ENCODE data around the gene UBQLN4.

Gene UBQLN4

DNA sequence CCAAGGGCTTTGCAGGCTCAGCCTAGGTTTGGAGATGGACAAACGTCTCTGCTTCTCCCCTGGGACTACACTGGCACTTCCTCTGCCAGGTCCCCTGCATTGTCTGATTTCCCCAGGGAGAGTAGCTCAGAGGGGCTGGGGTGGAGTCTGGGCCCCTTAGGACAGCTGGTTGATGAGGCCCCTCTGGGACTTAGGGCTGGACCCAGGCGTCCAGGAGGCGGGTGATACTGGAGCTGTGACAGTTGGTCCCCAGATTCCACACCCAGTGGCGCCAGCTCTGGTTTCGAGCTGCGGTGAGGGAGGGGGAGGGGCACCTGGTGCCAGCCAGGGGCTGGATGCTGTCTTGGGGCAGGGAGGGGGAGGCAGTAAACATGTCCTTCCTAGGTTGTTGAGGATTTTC lies 36.1 kb upstream of the UBQLN4 start:
- no peak for TF ChIP-seq POLR2A (IDR thresholded peaks at IDR 0.05; ENCODE audit: low read length)
- TF ChIP-seq GATA1 (IDR thresholded peaks at IDR 0.05; ENCODE audit: low read depth, low read length) = no peak
- DNase-seq = no peak

DNA sequence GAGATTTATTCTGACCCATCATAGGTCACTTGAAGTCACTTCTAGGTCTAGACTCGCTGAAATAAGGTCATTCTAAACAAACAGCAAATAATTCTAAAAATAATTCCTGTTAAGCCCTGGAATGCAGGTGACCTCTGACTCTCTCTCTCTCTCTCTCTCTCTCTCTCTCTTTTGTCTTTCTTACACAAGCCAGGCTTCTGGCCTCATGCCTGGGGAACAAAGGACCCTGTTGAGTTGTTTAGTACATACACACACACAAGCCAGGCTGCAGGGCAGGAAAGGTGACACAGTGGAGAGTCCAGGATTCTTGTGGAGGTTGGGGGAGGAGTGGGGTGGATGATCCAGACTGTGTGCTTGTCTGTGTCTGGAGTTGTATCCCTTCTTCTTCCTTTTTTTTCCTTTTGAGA lies 32.7 kb upstream of the UBQLN4 start:
- TF ChIP-seq POLR2A (IDR thresholded peaks at IDR 0.05; ENCODE audit: low read length) (no peak), GATA1 (IDR thresholded peaks at IDR 0.05; ENCODE audit: low read depth, low read length) (no peak)
- DNase-seq = no peak

DNA sequence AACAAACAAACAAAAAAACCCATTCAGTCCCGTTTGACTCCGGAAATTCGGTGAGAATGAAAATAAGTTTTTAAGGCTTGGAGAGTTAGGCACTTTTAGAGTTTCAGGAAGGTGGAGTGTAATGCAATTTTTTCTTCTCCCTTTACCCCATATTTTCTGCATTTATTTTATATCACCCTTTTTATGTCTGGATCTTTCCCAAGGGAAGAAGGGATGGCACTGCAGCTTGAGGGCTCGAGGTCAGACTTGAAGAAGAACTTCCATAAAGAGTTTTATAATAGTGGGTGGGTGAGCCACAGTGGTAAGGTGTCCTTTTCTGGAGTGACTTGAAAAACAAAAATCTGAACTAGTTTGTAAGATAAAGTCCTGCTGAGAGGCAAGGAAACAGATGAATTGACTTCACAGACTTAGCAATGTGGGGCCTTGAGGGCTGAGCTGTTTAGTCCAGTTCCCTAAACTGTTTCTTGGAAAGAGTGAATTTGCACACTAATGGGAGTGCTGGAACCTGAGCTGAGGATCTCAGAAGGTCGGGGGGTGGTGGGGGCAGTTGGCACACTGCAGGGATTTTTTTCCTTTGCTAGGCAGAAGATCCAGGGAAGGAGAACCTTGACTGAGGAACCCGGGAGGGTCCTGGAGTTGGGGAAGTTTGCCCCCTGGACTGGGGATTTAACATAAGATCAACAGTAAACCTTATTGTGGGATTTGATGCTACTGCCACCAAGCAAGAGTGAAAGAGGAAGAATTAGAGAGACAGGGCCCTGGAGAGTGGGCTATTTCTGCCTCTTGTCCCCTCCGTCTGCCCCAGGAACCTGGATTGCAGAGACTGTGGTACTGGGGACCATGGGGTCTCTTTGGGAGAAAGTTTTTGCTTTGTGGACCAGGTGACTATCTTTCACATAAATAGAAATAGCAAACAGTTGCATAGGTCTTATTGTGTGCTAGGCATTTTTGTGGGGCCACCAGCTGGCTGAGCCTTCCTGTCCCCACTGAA lies 30.5 kb upstream of the UBQLN4 start:
- no peak for DNase-seq
- no peak for TF ChIP-seq POLR2A (IDR thresholded peaks at IDR 0.05; ENCODE audit: low read length)
- TF ChIP-seq GATA1 (IDR thresholded peaks at IDR 0.05; ENCODE audit: low read depth, low read length) = no peak

DNA sequence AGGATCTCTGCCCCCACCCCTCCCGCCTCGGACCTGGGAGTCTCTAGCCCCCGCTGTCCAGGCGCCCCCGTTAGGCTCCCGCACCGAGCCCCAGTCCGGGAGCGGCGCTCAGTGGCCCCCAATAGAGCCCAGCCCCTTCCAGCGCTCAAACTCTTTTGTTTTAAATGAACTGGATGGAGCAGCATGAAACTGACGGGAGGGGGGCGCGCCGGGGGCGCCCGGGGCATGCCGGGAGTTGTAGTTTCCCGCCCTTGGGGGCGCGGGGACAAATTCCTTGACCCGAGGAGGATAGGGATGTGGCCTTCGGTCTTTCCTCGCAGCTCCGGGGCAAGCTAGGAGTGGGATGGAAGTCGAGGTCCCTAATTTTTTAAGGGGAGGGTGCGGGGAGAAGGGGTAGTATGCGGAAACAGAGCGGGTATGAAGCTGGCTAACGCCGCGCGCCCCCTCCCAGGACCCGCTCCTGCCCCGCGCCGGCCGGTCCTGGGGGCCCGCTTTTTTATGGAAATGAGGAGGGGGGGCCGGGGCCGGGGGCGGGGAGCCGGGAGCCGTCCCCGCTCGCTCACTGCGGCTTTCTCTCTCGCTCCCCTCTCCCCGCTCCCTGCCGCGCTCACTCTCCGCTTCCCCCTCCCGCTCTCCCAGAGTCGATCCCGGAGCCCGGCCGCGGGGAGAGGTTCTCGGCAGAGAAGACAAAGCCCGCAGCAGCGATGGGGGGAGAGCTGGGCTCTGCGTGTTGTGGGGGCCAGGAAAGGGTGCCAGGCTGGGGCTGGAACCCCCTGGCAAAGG lies 28.9 kb upstream of the UBQLN4 start, which contains the start of gene MEX3A:
MEX3A (minus strand) TSS at position 157 of the 783 bp plus-strand sequence. CDS start 467 bp downstream, outside the sequence.
- DNase-seq = peak; percentile 65 to 69
- TF ChIP-seq POLR2A (IDR thresholded peaks at IDR 0.05; ENCODE audit: low read length) (no peak), GATA1 (IDR thresholded peaks at IDR 0.05; ENCODE audit: low read depth, low read length) (no peak)

DNA sequence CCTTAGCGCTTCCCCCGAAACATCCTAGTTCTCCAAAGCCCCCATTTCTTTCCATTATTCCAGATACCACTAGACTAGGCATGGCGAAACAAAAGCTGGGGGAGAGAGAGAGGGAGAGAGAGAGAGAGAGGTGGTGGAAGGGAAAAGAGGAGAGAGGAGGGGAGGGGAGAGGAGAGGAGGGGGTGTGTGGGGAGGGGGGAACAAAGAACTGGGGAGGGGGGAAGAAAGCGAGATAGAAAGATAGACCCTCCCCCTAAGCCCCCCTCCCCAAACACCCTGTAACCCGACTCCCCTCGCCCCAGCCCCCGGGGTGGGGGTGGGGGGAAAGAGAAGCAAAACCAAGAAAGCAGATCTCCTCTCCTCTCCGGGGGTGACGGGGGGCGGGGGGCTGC lies 28.3 kb upstream of the UBQLN4 start:
- DNase-seq = no peak
- no peak for TF ChIP-seq GATA1 (IDR thresholded peaks at IDR 0.05; ENCODE audit: low read depth, low read length)
- no peak for TF ChIP-seq POLR2A (IDR thresholded peaks at IDR 0.05; ENCODE audit: low read length)

DNA sequence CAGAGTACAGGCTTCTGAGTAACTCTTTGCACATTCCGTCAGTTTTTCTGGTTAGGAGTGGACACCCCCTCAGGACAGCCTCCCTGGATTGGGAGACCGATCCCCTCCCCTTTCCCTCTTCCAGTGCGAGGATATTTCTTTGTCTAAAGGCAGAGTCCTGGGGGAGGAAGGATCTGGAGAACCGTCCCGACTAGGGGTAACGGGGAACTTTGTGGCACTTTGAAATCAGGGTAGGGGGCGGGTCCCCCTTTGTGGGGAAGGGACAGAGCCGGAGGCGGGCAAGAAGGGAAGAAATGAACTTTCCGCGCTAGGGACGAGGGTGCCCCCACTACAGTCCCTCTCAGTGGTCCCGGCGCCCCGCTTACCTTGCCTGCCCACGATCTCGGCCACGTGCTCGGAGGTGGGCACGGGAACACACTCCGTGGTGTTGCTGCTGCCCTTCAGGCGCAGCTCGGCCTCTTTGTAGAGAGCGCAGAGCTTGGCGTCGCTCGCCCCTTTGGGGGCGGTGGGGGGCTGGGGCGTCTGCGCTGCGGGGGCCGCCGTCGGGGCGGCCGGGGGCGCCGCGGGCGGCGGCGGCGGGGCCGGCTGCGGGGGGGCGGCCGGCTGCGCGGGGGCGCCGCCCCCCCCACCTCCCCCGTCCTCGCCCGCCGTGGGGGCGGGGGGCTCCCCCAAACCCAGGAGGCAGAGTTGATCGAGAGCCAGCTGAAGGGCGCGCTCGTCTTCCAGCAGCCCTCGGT lies 27.8 kb upstream of the UBQLN4 start:
- TF ChIP-seq GATA1 (IDR thresholded peaks at IDR 0.05; ENCODE audit: low read depth, low read length) = no peak
- no peak for TF ChIP-seq POLR2A (IDR thresholded peaks at IDR 0.05; ENCODE audit: low read length)
- DNase-seq = no peak

DNA sequence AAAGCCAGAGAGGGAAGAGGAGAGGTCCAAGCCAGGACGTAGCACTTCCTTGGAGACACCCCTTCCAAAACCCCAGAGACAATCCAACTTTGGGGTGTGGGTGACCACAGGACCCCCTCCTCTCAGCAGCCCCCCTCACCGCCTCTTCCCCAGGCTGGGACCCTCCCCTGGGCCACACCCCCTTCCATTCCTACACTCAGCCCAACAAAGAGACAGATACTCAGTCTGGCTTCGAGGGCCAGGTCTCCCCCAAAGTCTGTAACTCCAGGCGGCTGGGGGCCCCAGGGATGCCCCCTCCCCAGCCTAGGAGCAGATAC lies 27.2 kb upstream of the UBQLN4 start:
- no peak for TF ChIP-seq GATA1 (IDR thresholded peaks at IDR 0.05; ENCODE audit: low read depth, low read length)
- TF ChIP-seq POLR2A (IDR thresholded peaks at IDR 0.05; ENCODE audit: low read length) = no peak

DNA sequence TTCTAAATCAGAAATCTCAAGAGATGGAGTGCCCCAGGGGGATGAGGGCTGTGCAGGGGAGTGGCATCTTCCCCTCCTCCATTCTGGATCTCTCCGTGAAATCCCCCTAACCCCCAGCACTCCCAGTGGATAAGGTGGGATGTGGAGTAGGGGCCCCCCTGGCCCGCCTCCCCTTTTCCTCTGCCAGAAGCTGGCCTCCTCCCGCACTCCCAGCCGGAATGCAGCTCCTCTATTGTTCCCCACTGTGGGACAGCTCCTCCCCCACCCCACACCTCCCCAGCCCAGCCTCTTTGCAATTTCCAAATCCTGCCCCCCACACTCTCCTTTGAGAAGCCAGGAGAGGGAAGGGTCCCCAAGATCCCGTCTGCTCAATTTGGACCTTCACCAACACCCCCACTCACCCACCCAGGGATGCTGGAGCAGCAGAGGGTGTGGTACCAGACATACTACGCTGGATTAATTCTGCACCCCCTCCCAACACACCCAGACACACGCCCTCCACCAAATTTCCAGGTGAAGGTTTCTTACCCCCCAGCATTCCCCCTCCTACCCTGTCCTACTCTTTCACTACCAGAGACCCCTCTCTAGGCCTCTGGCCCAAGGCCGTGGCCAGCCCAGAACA lies 26.8 kb upstream of the UBQLN4 start:
- TF ChIP-seq POLR2A (IDR thresholded peaks at IDR 0.05; ENCODE audit: low read length) (no peak), GATA1 (IDR thresholded peaks at IDR 0.05; ENCODE audit: low read depth, low read length) (no peak)
- no peak for DNase-seq

More for the DNA sequence above, 27.2 kb upstream of the UBQLN4 start:
- no peak for DNase-seq

DNA sequence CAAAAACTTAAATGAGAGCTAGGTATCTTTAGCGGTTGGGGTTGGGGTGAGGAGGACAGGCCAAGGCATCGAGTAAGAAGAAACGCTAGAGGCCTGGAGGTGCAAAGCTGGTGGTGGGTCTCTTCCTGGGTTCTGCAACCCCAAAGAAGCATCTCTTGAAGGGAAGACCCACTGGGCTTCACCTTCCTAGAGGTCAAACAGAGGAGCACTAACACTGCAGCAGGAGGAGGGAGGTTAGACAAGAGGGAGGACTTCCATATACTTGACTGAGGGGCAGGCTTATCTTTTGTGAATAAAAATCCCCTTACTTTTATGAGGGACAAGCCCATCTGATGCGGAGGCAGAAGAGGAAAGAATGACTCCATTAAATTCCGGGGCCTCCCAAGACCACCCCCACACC lies 26.2 kb upstream of the UBQLN4 start:
- no peak for TF ChIP-seq GATA1 (IDR thresholded peaks at IDR 0.05; ENCODE audit: low read depth, low read length)
- TF ChIP-seq POLR2A (IDR thresholded peaks at IDR 0.05; ENCODE audit: low read length) = no peak
- DNase-seq = no peak

DNA sequence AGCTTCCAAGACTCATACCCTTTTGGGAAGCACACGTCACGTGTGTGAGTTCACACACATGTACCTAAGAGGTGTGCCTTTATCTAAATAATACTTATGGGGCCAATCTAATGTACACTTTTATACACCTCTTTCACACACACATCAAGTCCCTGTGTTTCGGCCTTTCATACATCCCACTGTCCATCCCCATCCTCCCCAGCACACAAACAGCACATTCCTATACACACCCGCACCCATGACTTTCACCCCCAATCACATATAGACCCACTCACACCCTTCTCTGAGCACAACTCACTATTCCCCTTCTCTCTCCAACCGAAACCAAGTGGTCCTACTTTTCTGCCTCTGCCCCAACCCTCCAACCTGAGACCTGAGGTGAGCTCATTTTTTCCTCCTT lies 25.1 kb upstream of the UBQLN4 start:
- no peak for DNase-seq
- TF ChIP-seq GATA1 (IDR thresholded peaks at IDR 0.05; ENCODE audit: low read depth, low read length) (no peak), POLR2A (IDR thresholded peaks at IDR 0.05; ENCODE audit: low read length) (no peak)

DNA sequence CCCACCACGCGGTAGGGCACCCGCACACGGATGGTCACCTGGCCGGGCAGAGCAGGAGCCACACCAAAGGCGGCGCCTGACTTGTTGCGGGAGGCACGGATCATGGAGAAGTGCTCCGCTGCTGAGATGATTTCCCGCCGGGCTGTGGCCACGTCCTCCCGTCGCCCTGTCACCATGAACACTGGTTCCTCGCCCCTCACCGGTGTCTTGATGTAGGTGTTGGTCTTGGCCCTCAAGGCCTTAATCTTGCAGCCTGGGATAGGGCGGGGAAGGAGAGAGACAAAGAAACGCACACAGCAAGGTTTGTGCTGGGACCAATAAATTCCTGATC lies 23.8 kb upstream of the UBQLN4 start:
- TF ChIP-seq POLR2A (IDR thresholded peaks at IDR 0.05; ENCODE audit: low read length) = no peak
- no peak for TF ChIP-seq GATA1 (IDR thresholded peaks at IDR 0.05; ENCODE audit: low read depth, low read length)
- DNase-seq = no peak

DNA sequence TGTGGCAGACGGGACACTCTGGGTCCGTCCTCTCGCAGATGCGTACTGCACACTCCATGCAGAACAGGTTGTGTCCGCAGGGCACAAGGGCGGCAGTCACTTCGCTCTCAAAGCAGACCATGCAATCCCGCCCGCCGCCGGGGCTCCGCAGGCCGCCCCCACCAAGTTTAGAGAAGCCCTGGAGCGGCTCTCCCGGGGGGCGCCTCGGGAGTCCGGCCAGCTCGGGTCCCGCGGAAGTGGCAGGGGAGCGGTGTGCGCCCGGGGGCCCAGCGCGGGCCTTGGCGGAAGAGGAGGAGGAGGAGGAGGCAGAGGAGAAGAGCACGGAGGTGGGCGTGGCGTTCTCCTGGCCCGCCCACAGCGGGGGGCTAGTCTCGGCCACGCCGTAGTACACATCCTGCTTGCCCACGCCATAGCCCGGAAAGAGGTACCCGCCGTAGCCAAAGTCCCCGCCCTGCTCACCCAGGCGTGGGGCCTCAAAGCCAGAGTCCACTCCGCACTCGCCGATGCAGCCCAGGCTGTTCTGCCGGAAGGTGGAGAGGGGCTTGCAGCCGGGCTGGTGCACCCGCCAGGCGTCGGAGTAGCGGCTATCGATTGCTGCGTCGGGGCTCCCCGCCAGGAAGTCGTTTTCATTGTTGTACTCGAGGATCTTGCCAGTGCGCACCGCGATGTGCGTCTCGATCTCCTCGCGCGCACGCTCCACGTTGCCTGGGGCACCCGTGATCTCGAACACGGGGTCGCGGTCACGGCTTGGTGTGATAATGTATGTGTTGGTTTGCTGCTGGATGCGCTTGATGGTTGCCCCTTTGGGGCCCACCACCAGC lies 23.2 kb upstream of the UBQLN4 start:
- TF ChIP-seq POLR2A (IDR thresholded peaks at IDR 0.05; ENCODE audit: low read length) = no peak
- no peak for TF ChIP-seq GATA1 (IDR thresholded peaks at IDR 0.05; ENCODE audit: low read depth, low read length)
- DNase-seq = no peak

DNA sequence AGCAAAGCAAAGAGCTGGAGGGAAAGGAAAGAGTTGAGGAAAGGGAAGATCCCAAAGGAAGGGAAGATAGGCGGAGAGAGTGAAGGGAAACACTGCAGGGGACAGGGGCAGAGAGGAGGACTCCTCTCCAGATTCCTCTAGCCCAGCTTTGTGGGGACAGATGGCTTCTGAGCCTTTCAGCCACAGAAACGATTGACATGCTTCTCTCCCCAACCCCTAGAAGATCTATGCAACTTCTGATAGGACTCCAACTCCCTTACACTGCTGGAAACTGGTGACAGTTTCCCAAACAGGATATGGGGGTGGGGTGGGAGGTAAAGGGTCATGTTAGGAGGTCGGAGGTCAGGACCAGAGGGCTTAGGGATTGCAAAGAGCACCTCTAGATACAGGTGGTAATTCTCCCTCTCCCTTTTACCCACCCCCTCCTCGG lies 22.2 kb upstream of the UBQLN4 start:
- TF ChIP-seq POLR2A (IDR thresholded peaks at IDR 0.05; ENCODE audit: low read length) = no peak
- TF ChIP-seq GATA1 (IDR thresholded peaks at IDR 0.05; ENCODE audit: low read depth, low read length) = no peak
- DNase-seq = no peak
